Mesenchymal stem cell (in vitro differentiated cells and primary cell): ENCODE data around the gene CFAP69.

Source experiments
- DNase-seq: peaks from one replicate; pipeline ENCODE4 v3.0.0-alpha.2; 2013
- H2AFZ ChIP-seq: one replicate; pipeline ENCODE4 v1.6.1; 2013; ENCODE audit warnings: low read depth, mild to moderate bottlenecking, control low read depth, inconsistent platforms, low read length, moderate library complexity
- H2AK5ac ChIP-seq: 2 replicates; pipeline ENCODE4 v1.6.1; 2013; ENCODE audit warnings: low read length, moderate library complexity, mild to moderate bottlenecking, inconsistent platforms; ENCODE audit not compliant: severe bottlenecking
- H2BK120ac ChIP-seq: one replicate; pipeline ENCODE4 v1.6.1; 2013; ENCODE audit warnings: low read depth, mild to moderate bottlenecking, inconsistent platforms, low read length, moderate library complexity
- H2BK12ac ChIP-seq, 2 experiments: one replicate each; pipeline ENCODE4 v1.6.1; 2013; ENCODE audit warnings: inconsistent platforms in 2 of 2, low read length in 2 of 2, mild to moderate bottlenecking in 2 of 2, moderate library complexity in 2 of 2, control low read depth in 1 of 2
- H2BK15ac ChIP-seq: one replicate; pipeline ENCODE4 v1.6.1; 2013; ENCODE audit warnings: mild to moderate bottlenecking, low read depth, inconsistent platforms; ENCODE audit not compliant: poor library complexity, severe bottlenecking
- H2BK5ac ChIP-seq: 2 replicates; pipeline ENCODE4 v1.6.1; 2013; ENCODE audit warnings: low read depth, mild to moderate bottlenecking, low read length, control low read depth, inconsistent platforms; ENCODE audit not compliant: poor library complexity, severe bottlenecking
- H3K14ac ChIP-seq, 2 experiments: one replicate each; pipeline ENCODE4 v1.6.1; 2013; ENCODE audit warnings: inconsistent platforms in 2 of 2, low read length in 2 of 2, control low read depth in 1 of 2, mild to moderate bottlenecking in 1 of 2, moderate library complexity in 1 of 2
- H3K18ac ChIP-seq, 2 experiments: one replicate each; pipeline ENCODE4 v1.6.1; 2013; ENCODE audit warnings: inconsistent platforms in 2 of 2, low read length in 2 of 2, control low read depth in 1 of 2, low read depth in 1 of 2, mild to moderate bottlenecking in 1 of 2
- H3K23ac ChIP-seq, 2 experiments: one replicate each; pipeline ENCODE4 v1.6.1; 2013; ENCODE audit warnings: inconsistent platforms in 2 of 2, low read length in 2 of 2, mild to moderate bottlenecking in 2 of 2, moderate library complexity in 2 of 2, control low read depth in 1 of 2
- H3K27ac ChIP-seq: 2 replicates; pipeline ENCODE4 v1.5.1; 2013; ENCODE audit warnings: mild to moderate bottlenecking, moderate library complexity, low read length, control low read depth, inconsistent platforms; ENCODE audit not compliant: poor library complexity, severe bottlenecking
- H3K27me3 ChIP-seq, 2 experiments: 2 replicates each; pipeline versions ENCODE4 v1.6.1 to v1.7.0; 2013; ENCODE audit warnings: low read length in 2 of 2, mild to moderate bottlenecking in 2 of 2, moderate library complexity in 2 of 2, control low read depth in 1 of 2, inconsistent platforms in 1 of 2; ENCODE audit not compliant: control insufficient read depth in 1 of 2, insufficient read depth in 1 of 2
- H3K36me3 ChIP-seq, 2 experiments: 2 replicates each; pipeline versions ENCODE4 v1.6.1 to v1.7.0; 2013; ENCODE audit warnings: low read length in 2 of 2, control low read depth in 1 of 2, inconsistent platforms in 1 of 2, low read depth in 1 of 2, mild to moderate bottlenecking in 1 of 2; ENCODE audit not compliant: insufficient read depth in 2 of 2, control insufficient read depth in 1 of 2
- H3K4ac ChIP-seq, 2 experiments: one replicate each; pipeline ENCODE4 v1.6.1; 2013; ENCODE audit warnings: inconsistent platforms in 2 of 2, low read length in 2 of 2, mild to moderate bottlenecking in 2 of 2, moderate library complexity in 2 of 2, control low read depth in 1 of 2, low read depth in 1 of 2
- H3K4me1 ChIP-seq: 2 replicates; pipeline ENCODE4 v1.6.1; 2013; ENCODE audit warnings: low read depth, low read length, control low read depth; ENCODE audit not compliant: control insufficient read depth, insufficient read depth
- H3K4me2 ChIP-seq: 2 replicates; pipeline ENCODE4 v1.6.1; 2013; ENCODE audit warnings: low read length, mild to moderate bottlenecking, inconsistent platforms; ENCODE audit not compliant: poor library complexity, severe bottlenecking
- H3K4me3 ChIP-seq, 2 experiments: 2 replicates each; pipeline versions ENCODE4 v1.5.1 to v1.7.0; 2013; ENCODE audit warnings: low read length in 2 of 2, mild to moderate bottlenecking in 2 of 2, control low read depth in 1 of 2, low read depth in 1 of 2; ENCODE audit not compliant: insufficient read depth in 1 of 2
- H3K79me1 ChIP-seq: replicated peaks from 2 replicates; pipeline ENCODE4 v1.6.1; 2013; ENCODE audit warnings: mild to moderate bottlenecking, control low read depth, low read length, inconsistent platforms; ENCODE audit not compliant: poor library complexity, severe bottlenecking
- H3K9ac ChIP-seq: 2 replicates; pipeline ENCODE4 v1.7.0; 2013; ENCODE audit warnings: mild to moderate bottlenecking, low read length, moderate library complexity
- H3K9me3 ChIP-seq: 2 replicates; pipeline ENCODE4 v1.7.0; 2013; ENCODE audit warnings: mild to moderate bottlenecking, low read length; ENCODE audit not compliant: control insufficient read depth
- H4K8ac ChIP-seq: one replicate; pipeline ENCODE4 v1.6.1; 2013; ENCODE audit warnings: inconsistent platforms, mild to moderate bottlenecking, low read length, moderate library complexity
- H4K91ac ChIP-seq: one replicate; pipeline ENCODE4 v1.6.1; 2013; ENCODE audit warnings: mild to moderate bottlenecking, low read length, inconsistent platforms
- WGBS: methylation state at CpG from one replicate; pipeline ENCODE4 v1.1.7; 2013; ENCODE audit warnings: mixed read lengths; 5-methylcytosine and 5-hydroxymethylcytosine counted together

The CFAP69 gene

DNA sequence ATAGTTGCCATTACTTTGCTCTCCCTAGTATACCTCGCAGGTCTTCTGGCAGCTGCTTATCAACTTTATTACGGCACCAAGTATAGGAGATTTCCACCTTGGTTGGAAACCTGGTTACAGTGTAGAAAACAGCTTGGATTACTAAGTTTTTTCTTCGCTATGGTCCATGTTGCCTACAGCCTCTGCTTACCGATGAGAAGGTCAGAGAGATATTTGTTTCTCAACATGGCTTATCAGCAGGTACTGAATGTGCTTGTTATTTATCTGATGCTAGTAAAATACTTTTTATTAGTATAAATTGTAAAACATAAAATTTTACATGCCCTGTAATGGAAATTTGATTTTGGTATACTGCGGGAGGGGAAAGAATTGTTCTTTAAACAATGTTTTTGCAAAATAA lies 17.7 kb upstream of the CFAP69 start:
- Histone ChIP-seq H4K8ac (no peak overlapping the region), H3K9ac (no peak overlapping the region), H3K27ac (no peak overlapping the region), H2BK12ac (no peak overlapping the region), H3K14ac (no peak overlapping the region), H2AK5ac (no peak overlapping the region), H3K9me3 (no peaks in the 10 kb centered on the region), H3K18ac (no peak overlapping the region), H3K27me3 (peaks cover 0 to 5% of the 10 kb centered on the region in 2 experiments), H4K91ac (no peak overlapping the region), H3K4me2 (no peak overlapping the region), H2AFZ (no peak overlapping the region), H3K23ac (no peak overlapping the region), H3K4me1 (no peaks in the 10 kb centered on the region), H3K4ac (no peak overlapping the region), H2BK120ac (no peak overlapping the region), H3K36me3 (peaks cover 0 to 61% of the 10 kb centered on the region in 2 experiments), H2BK5ac (no peak overlapping the region), H3K4me3 (no peak overlapping the region), H3K79me1 (no peaks in the 10 kb centered on the region), H2BK15ac (no peak overlapping the region)
- WGBS: 73% methylated on average over 3 of the region's 5 CpGs
- DNase-seq: no peak

DNA sequence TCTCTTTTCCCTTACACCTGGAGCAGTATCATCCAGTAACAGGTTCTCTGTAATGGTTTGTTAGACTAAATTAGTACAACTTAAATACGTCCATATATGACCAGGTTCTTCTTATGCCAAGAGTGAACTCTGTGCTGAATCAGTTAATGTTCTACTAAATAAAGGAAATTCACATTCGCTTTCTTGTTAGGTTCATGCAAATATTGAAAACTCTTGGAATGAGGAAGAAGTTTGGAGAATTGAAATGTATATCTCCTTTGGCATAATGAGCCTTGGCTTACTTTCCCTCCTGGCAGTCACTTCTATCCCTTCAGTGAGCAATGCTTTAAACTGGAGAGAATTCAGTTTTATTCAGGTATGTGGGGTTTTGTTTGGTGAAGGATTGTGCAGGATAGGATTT lies 15.3 kb upstream of the CFAP69 start:
- 80% methylated on average over 2 of the region's 2 CpGs for WGBS
- Histone ChIP-seq H3K9me3 (no peaks in the 10 kb centered on the region), H2AK5ac (no peak overlapping the region), H3K4ac (no peak overlapping the region), H3K9ac (no peak overlapping the region), H3K4me3 (no peak overlapping the region), H2AFZ (no peak overlapping the region), H3K36me3 (peaks cover 0 to 79% of the 10 kb centered on the region in 2 experiments), H3K14ac (no peak overlapping the region), H3K4me2 (no peak overlapping the region), H3K79me1 (no peaks in the 10 kb centered on the region), H4K91ac (no peak overlapping the region), H2BK120ac (no peak overlapping the region), H3K27ac (no peak overlapping the region), H3K4me1 (no peaks in the 10 kb centered on the region), H3K23ac (no peak overlapping the region), H4K8ac (no peak overlapping the region), H3K27me3 (no peaks in the 10 kb centered on the region), H2BK12ac (no peak overlapping the region), H3K18ac (no peak overlapping the region), H2BK15ac (no peak overlapping the region), H2BK5ac (no peak overlapping the region)
- no peak for DNase-seq

DNA sequence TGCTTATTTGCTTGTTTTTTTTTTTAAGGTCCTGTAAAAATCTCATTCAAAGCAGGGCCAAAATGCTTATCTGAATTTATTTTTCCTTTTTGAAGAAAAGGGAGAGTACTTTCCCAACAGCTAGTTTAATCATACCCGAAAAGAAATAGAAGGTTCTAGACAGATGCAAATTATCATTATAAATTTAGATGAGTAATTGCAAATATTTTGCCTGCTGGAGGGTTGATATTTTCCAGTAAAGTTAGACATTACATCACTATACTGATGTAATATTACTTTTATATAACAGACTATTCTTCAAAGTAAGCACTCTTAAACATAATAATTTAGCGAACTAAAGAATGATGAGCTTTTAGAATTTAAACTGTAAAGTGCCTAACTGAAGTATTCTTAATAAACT lies 14.1 kb upstream of the CFAP69 start:
- H4K8ac ChIP-seq: no peak overlapping the region
- WGBS: no CpG with 5 or more reads among the region's 2 CpGs
- H4K91ac ChIP-seq: no peak overlapping the region
- no peaks in the 10 kb centered on the region for H3K79me1 ChIP-seq
- H3K23ac ChIP-seq: no peak overlapping the region
- peaks cover 0 to 74% of the 10 kb centered on the region in 2 experiments for H3K36me3 ChIP-seq
- no peaks in the 10 kb centered on the region for H3K9me3 ChIP-seq
- H3K4me1 ChIP-seq: no peaks in the 10 kb centered on the region
- no peak overlapping the region for H3K27ac ChIP-seq
- no peak overlapping the region for H2AFZ ChIP-seq
- no peak overlapping the region for H2BK5ac ChIP-seq
- H2BK15ac ChIP-seq: no peak overlapping the region
- no peak for DNase-seq
- H3K14ac ChIP-seq: no peak overlapping the region
- no peak overlapping the region for H2BK12ac ChIP-seq
- H2BK120ac ChIP-seq: no peak overlapping the region
- H3K9ac ChIP-seq: no peak overlapping the region
- H2AK5ac ChIP-seq: no peak overlapping the region
- no peak overlapping the region for H3K4me2 ChIP-seq
- H3K4ac ChIP-seq: no peak overlapping the region
- H3K18ac ChIP-seq: no peak overlapping the region
- H3K27me3 ChIP-seq: no peaks in the 10 kb centered on the region
- no peak overlapping the region for H3K4me3 ChIP-seq

DNA sequence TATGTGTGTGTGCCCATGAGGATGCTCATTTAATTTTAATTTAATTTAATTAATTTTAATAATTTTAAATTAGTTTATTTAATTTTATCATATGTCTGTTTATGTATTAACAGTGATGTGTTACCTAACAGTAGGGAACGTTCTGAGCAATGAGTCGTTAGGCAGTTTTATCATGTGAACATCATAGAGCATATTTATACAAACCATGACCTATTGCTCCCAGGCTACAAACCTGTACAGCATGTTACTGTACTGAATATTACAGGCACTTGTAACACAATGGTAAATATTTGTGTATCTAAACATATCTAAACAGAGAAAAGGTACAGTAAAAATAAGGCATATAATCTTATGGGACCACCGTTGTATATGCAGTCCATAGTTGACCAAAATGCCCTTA lies 13.7 kb upstream of the CFAP69 start:
- peaks cover 0 to 72% of the 10 kb centered on the region in 2 experiments for H3K36me3 ChIP-seq
- no peak overlapping the region for H4K91ac ChIP-seq
- H3K14ac ChIP-seq: no peak overlapping the region
- H2BK5ac ChIP-seq: no peak overlapping the region
- H3K4me1 ChIP-seq: no peaks in the 10 kb centered on the region
- H3K27me3 ChIP-seq: no peaks in the 10 kb centered on the region
- no peak overlapping the region for H3K23ac ChIP-seq
- no peak overlapping the region for H4K8ac ChIP-seq
- no peaks in the 10 kb centered on the region for H3K9me3 ChIP-seq
- H3K18ac ChIP-seq: no peak overlapping the region
- H2BK120ac ChIP-seq: no peak overlapping the region
- H3K79me1 ChIP-seq: no peaks in the 10 kb centered on the region
- H3K27ac ChIP-seq: no peak overlapping the region
- H2BK12ac ChIP-seq: no peak overlapping the region
- no peak overlapping the region for H2AFZ ChIP-seq
- H2BK15ac ChIP-seq: no peak overlapping the region
- no peak for DNase-seq
- no peak overlapping the region for H3K4me3 ChIP-seq
- H3K9ac ChIP-seq: no peak overlapping the region
- H3K4ac ChIP-seq: no peak overlapping the region
- no peak overlapping the region for H3K4me2 ChIP-seq
- H2AK5ac ChIP-seq: no peak overlapping the region
- 80% methylated on average over 1 of the region's 3 CpGs for WGBS
